ENCODE results near the gene IVD.

DNA sequence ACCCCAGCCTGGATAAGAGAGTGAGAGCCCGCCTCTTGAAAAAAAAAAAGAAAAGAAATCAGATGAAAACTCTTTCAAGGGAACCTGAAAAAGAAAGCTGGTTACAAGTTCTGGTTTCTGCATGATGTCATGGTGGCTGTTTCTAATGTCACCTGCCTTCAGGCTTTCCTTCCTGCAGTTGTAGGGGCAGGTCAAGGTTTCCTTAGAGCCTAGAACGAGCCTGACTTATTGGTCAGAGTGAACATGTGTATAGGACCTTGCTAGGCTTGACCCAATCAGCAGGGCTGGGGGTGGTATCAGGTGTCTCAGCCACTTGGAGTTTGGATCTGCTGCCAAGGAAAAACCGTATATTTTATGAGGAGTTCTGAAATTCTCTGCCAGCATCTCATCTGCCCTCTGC is 3.8 kb downstream of the IVD start:
- TF ChIP-seq, protein P1, sequence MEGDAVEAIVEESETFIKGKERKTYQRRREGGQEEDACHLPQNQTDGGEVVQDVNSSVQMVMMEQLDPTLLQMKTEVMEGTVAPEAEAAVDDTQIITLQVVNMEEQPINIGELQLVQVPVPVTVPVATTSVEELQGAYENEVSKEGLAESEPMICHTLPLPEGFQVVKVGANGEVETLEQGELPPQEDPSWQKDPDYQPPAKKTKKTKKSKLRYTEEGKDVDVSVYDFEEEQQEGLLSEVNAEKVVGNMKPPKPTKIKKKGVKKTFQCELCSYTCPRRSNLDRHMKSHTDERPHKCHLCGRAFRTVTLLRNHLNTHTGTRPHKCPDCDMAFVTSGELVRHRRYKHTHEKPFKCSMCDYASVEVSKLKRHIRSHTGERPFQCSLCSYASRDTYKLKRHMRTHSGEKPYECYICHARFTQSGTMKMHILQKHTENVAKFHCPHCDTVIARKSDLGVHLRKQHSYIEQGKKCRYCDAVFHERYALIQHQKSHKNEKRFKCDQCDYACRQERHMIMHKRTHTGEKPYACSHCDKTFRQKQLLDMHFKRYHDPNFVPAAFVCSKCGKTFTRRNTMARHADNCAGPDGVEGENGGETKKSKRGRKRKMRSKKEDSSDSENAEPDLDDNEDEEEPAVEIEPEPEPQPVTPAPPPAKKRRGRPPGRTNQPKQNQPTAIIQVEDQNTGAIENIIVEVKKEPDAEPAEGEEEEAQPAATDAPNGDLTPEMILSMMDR (IDR thresholded peaks at IDR 0.05; ENCODE audit: low read depth, low read length, missing input control): no peak
- TF ChIP-seq, protein P2, sequence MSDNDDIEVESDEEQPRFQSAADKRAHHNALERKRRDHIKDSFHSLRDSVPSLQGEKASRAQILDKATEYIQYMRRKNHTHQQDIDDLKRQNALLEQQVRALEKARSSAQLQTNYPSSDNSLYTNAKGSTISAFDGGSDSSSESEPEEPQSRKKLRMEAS (IDR thresholded peaks at IDR 0.05): no peak
- TF ChIP-seq, protein P3, sequence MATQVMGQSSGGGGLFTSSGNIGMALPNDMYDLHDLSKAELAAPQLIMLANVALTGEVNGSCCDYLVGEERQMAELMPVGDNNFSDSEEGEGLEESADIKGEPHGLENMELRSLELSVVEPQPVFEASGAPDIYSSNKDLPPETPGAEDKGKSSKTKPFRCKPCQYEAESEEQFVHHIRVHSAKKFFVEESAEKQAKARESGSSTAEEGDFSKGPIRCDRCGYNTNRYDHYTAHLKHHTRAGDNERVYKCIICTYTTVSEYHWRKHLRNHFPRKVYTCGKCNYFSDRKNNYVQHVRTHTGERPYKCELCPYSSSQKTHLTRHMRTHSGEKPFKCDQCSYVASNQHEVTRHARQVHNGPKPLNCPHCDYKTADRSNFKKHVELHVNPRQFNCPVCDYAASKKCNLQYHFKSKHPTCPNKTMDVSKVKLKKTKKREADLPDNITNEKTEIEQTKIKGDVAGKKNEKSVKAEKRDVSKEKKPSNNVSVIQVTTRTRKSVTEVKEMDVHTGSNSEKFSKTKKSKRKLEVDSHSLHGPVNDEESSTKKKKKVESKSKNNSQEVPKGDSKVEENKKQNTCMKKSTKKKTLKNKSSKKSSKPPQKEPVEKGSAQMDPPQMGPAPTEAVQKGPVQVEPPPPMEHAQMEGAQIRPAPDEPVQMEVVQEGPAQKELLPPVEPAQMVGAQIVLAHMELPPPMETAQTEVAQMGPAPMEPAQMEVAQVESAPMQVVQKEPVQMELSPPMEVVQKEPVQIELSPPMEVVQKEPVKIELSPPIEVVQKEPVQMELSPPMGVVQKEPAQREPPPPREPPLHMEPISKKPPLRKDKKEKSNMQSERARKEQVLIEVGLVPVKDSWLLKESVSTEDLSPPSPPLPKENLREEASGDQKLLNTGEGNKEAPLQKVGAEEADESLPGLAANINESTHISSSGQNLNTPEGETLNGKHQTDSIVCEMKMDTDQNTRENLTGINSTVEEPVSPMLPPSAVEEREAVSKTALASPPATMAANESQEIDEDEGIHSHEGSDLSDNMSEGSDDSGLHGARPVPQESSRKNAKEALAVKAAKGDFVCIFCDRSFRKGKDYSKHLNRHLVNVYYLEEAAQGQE (IDR thresholded peaks at IDR 0.05): no peak
- TF ChIP-seq, protein P4, sequence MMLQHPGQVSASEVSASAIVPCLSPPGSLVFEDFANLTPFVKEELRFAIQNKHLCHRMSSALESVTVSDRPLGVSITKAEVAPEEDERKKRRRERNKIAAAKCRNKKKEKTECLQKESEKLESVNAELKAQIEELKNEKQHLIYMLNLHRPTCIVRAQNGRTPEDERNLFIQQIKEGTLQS (IDR thresholded peaks at IDR 0.05): no peak
- no peak for TF ChIP-seq SP1 (IDR thresholded peaks at IDR 0.05)

Data from liver (tissue), 3 donors.